Measurements from ENCODE around the gene CACNA2D2. TPM values are rescaled to one million over a fixed set of nuclear protein-coding genes. Genes with fewer than 3 reads are reported as not detected.

Gene CACNA2D2
- total RNA-seq, 2 experiments from 2014 or later: 0.56 to 1.1 TPM

GRCh38 chr3:50340147-50340447 is 163.3 kb downstream of the CACNA2D2 start:
- Mint-ChIP-seq H3K27ac (peak overlapping the region; percentile 94), H3K27me3 (no peaks in the 10 kb centered on the region), H3K9me3 (ENCODE audit: low read depth) (no peaks in the 10 kb centered on the region), H3K36me3 (peaks cover 44% of the 10 kb centered on the region), H3K4me3 (peak overlapping the region; percentile 92), H3K4me1 (peaks cover 49% of the 10 kb centered on the region)
- ATAC-seq (no peak), DNase-seq (no peak)
- CTCF ChIA-PET: interaction anchor here (0.7 to 9.2 kb wide), 11 partner anchors 9 to 270 kb away, joined by 3 to 91 read pairs (median 6); partner anchors contain the start of genes CISH, HYAL2, HYAL3 and NAA80

- peak overlapping the region; percentile 92 for H3K4me3 Mint-ChIP-seq
- CTCF ChIA-PET: interaction anchor here (0.7 to 9.2 kb wide), 10 partner anchors 10 to 271 kb away, joined by 3 to 91 read pairs (median 8); partner anchors contain the start of genes CISH, CYB561D2, HYAL2 and HYAL3
- H3K27me3 Mint-ChIP-seq: no peaks in the 10 kb centered on the region
- peaks cover 49% of the 10 kb centered on the region for H3K4me1 Mint-ChIP-seq
- H3K9me3 Mint-ChIP-seq (ENCODE audit: low read depth): no peaks in the 10 kb centered on the region
- DNase-seq: no peak
- peak overlapping the region; percentile 94 for H3K27ac Mint-ChIP-seq
- peaks cover 46% of the 10 kb centered on the region for H3K36me3 Mint-ChIP-seq
- no peak for ATAC-seq
Measured at GRCh38 chr3:50339485-50340146, 163.8 kb downstream of the CACNA2D2 start.

DNA sequence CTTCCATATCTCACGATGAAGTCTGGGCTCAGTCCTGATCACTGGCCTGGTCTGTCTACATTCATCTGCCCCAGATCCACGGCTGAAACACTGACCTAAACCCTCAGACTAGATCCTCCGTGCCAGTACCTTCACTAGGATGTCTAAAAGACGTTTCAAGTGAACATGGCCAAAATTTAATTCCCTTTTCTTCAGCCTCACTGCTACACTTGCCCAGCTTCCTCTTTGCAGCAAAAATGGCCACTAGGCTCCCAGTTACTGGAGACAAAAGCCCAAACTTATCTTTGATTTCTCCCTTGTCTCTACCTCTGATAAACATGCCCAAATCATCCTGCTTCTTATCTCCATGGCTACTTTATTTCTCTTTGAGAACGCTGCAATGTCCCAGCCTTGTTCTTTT is 164.5 kb downstream of the CACNA2D2 start:
- H3K36me3 Mint-ChIP-seq: peaks cover 53% of the 10 kb centered on the region
- H3K4me1 Mint-ChIP-seq: peaks cover 54% of the 10 kb centered on the region
- H3K4me3 Mint-ChIP-seq: peak overlapping the region; percentile 92
- H3K9me3 Mint-ChIP-seq (ENCODE audit: low read depth): no peaks in the 10 kb centered on the region
- H3K27me3 Mint-ChIP-seq: no peaks in the 10 kb centered on the region
- DNase-seq (no peak), ATAC-seq (no peak)
- peak overlapping the region; percentile 94 for H3K27ac Mint-ChIP-seq
- CTCF ChIA-PET: interaction anchor here (0.7 to 9.2 kb wide), 9 partner anchors 11 to 271 kb away, joined by 3 to 91 read pairs (median 11); partner anchors contain the start of genes CISH, CYB561D2, HYAL2 and HYAL3

GRCh38 chr3:50337175-50337861 is 166.1 kb downstream of the CACNA2D2 start:
- peaks cover 50% of the 10 kb centered on the region for H3K4me1 Mint-ChIP-seq
- peak overlapping the region; percentile 94 for H3K27ac Mint-ChIP-seq
- H3K4me3 Mint-ChIP-seq: peak overlapping the region; percentile 92
- H3K9me3 Mint-ChIP-seq (ENCODE audit: low read depth): no peaks in the 10 kb centered on the region
- H3K36me3 Mint-ChIP-seq: peaks cover 63% of the 10 kb centered on the region
- CTCF ChIA-PET: interaction anchor here (0.8 to 9.2 kb wide), 21 partner anchors 9 to 276 kb away, joined by 3 to 91 read pairs (median 4); partner anchors contain the start of genes CISH, CYB561D2, GNAI2 and HEMK1
- H3K27me3 Mint-ChIP-seq: no peaks in the 10 kb centered on the region
- ATAC-seq: peak; percentile 74
- peak; percentile 99 for DNase-seq

DNA sequence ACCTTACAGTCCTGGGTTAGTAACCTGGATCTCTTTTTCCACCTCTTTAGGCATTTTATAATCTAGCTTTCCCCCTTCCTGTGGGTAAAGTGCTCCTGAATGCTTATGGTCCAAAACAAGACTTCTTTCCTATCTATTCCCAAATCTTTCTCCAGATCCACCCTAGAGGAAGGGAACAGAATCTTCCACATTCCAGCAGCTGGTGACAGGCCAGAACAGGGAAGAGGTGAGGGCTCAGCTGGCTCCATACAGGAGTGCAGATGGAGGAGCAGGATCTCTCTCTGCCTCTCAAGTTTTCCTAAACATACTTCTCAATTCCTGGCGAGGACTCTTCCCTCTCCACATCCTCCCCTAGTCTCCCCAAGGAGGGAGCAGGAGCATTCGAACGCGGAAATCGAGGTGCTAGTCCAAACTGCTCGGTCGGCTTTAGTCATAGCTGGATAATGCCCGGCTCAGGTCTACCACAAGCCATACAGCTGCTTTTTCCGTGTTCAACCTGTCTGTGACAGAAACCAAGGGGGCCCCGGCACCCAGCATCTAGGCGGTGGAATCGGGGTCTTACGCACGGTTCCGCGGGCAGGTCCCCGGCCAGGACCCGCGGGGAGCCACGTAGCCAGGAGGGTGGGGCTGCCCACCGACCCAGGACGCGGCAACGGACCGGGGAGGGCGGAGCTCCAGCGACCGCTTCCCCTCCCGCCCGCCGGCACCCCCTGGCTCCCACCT is 166.8 kb downstream of the CACNA2D2 start:
- Mint-ChIP-seq H3K27ac (peak overlapping the region; percentile 94), H3K36me3 (peaks cover 69% of the 10 kb centered on the region), H3K4me1 (peaks cover 45% of the 10 kb centered on the region), H3K27me3 (no peaks in the 10 kb centered on the region), H3K9me3 (ENCODE audit: low read depth) (no peaks in the 10 kb centered on the region), H3K4me3 (peak overlapping the region; percentile 92)
- ATAC-seq (peak; percentile 3), DNase-seq (peak; percentile 84)
- CTCF ChIA-PET: interaction anchor here (0.8 to 9.2 kb wide), 20 partner anchors 9 to 274 kb away, joined by 3 to 91 read pairs (median 5); partner anchors contain the start of genes CISH, CYB561D2, GNAI2 and HEMK1

- CTCF ChIA-PET: interaction anchor here (1.2 to 9.2 kb wide), 5 partner anchors 12 to 88 kb away, joined by 3 to 91 read pairs (median 8); partner anchors contain the start of genes CYB561D2, HYAL2 and NPRL2
- Mint-ChIP-seq H3K27ac (peak overlapping the region; percentile 85), H3K27me3 (no peaks in the 10 kb centered on the region), H3K4me3 (peak overlapping the region; percentile 44), H3K4me1 (peaks cover 44% of the 10 kb centered on the region), H3K36me3 (peaks cover 80% of the 10 kb centered on the region), H3K9me3 (ENCODE audit: low read depth) (no peaks in the 10 kb centered on the region)
- DNase-seq (no peak), ATAC-seq (no peak)
Measured at GRCh38 chr3:50334339-50335075, 168.9 kb downstream of the CACNA2D2 start.

GRCh38 chr3:50333744-50334328 is 169.6 kb downstream of the CACNA2D2 start:
- CTCF ChIA-PET: interaction anchor here (1.2 to 9.2 kb wide), 4 partner anchors 11 to 17 kb away, joined by 3 to 91 read pairs (median 7); partner anchors contain the start of genes CYB561D2, HYAL2 and NPRL2
- peaks cover 75% of the 10 kb centered on the region for H3K36me3 Mint-ChIP-seq

DNA sequence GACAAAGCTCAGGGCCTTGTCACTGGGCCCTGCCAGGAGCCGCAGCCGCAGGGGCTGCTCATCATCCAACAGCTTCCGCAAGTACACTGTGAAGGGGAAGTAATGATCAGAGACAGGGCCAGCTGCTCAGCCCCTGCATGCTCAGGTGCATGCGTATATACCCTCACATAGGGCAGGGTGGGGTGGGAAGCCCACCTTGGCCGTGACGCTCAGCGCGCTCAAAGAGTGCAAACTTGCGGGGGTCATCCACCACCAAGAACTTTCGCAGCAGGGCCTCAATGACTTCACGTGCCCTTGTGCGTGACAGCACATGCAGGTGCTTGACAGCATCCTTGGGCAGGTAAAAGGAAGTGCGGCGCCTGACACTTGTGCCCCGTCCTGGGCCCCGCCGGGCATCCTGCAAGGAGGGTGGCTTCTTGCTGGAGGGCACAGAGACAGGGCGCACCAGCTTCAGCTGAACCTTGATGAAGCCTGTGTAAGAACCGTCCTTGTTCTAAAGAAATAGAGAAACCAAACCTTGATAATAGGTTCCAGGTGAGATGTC is 172.0 kb downstream of the CACNA2D2 start:
- no peaks in the 10 kb centered on the region for H3K27me3 Mint-ChIP-seq
- H3K36me3 Mint-ChIP-seq: peaks cover 57% of the 10 kb centered on the region
- H3K9me3 Mint-ChIP-seq (ENCODE audit: low read depth): no peaks in the 10 kb centered on the region
- CTCF ChIA-PET: interaction anchor here (0.9 to 9.2 kb wide), 4 partner anchors 9 to 71 kb away, joined by 3 to 91 read pairs (median 3); partner anchors contain the start of genes CYB561D2, HYAL2 and NPRL2
- H3K4me1 Mint-ChIP-seq: peaks cover 57% of the 10 kb centered on the region
- H3K4me3 Mint-ChIP-seq: no peak overlapping the region
- H3K27ac Mint-ChIP-seq: no peak overlapping the region
- no peak for DNase-seq
- ATAC-seq: no peak

More at GRCh38 chr3:50333744-50334328, 169.6 kb downstream of the CACNA2D2 start:
- H3K27ac Mint-ChIP-seq: peak overlapping the region; percentile 85
- DNase-seq: no peak
- no peaks in the 10 kb centered on the region for H3K9me3 Mint-ChIP-seq (ENCODE audit: low read depth)
- H3K4me3 Mint-ChIP-seq: peak overlapping the region; percentile 44
- peaks cover 44% of the 10 kb centered on the region for H3K4me1 Mint-ChIP-seq
- no peak for ATAC-seq
- no peaks in the 10 kb centered on the region for H3K27me3 Mint-ChIP-seq

DNA sequence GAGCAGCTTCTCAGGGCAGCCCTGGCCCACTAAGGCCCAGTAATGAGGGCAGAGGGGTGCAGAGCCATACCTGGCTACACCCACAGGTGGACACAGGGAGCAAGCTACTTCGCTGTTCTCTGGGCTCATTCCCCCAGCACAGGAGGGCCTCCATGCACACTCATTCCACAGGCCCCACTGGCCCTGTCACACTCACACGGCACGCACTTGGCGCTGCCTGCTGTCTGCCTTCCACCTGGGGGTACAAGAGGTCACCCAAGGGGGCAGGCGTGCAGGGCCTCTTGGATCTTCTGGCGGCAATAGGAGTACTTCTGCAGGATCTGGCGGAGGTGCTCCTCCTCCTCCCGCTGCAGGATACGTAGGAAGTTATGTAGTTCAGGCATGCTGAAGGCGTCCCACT is 173.1 kb downstream of the CACNA2D2 start:
- ATAC-seq (no peak), DNase-seq (no peak)
- Mint-ChIP-seq H3K27me3 (no peaks in the 10 kb centered on the region), H3K9me3 (ENCODE audit: low read depth) (no peaks in the 10 kb centered on the region), H3K36me3 (peaks cover 46% of the 10 kb centered on the region), H3K4me3 (no peak overlapping the region), H3K4me1 (peaks cover 51% of the 10 kb centered on the region), H3K27ac (peak overlapping the region; percentile 28)
- CTCF ChIA-PET: interaction anchor here (18.0 kb wide), 1 partner anchor 31 kb away, joined by 266 read pairs; the partner anchor contains the start of genes HYAL1, HYAL3, IFRD2 and NAA80

DNA sequence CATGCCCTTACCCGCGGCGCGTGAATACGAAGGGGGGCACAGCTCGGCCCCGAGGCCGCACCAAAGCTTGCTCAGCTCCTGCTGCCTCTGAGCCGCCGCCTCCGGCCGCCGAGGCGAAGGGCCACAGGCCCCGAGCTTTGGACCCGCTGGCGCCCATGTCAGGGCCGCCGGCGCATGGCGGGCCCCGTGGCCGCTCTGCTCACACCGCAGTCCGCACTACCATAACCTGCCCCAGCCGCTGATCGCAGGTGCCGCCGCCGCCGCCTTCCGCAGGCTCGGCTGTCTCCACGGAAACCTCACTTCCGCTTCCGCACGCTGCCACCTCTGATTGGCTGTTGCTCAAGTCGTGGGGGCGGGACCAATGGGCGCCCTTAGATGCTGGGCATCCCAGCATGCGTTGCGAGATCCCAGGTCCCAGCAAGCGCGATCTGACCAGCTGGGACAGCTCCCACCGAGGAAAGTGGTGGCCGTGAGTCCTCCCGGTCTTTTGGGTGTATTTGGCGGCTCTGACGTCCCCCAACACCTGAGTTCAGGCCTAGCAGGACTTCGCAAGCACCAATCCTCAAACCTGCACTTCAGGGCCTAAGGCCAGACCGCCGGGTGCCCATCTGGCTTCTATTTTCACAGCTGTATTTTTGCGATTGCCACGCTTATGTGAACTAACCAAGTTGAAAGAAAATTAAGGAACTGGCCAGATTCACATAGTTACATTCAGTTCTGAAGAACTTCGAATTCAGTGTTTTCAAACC is 175.3 kb downstream of the CACNA2D2 start, which contains the start of gene TUSC2:
Gene TUSC2, minus strand, starts transcription at position 281 of the 749 bp plus-strand sequence. Its CDS starts 124 bp downstream, at position 157.
- no peaks in the 10 kb centered on the region for H3K9me3 Mint-ChIP-seq (ENCODE audit: low read depth)
- DNase-seq (peak; percentile 98), ATAC-seq (peak; percentile 92)
- CTCF ChIA-PET: interaction anchor here (0.9 to 18.0 kb wide), 12 partner anchors 10 to 134 kb away, joined by 3 to 266 read pairs (median 4); partner anchors contain the start of genes HYAL1, HYAL3, IFRD2 and LSMEM2
- H3K36me3 Mint-ChIP-seq: peaks cover 28% of the 10 kb centered on the region
- H3K4me1 Mint-ChIP-seq: peaks cover 33% of the 10 kb centered on the region
- H3K27me3 Mint-ChIP-seq: no peaks in the 10 kb centered on the region
- H3K27ac Mint-ChIP-seq: peak within 1 kb of the TSS; percentile 81
- H3K4me3 Mint-ChIP-seq: peak within 1 kb of the TSS; percentile 78

GRCh38 chr3:50327129-50327528 is 176.3 kb downstream of the CACNA2D2 start:
- DNase-seq: peak; percentile 39
- H3K9me3 Mint-ChIP-seq (ENCODE audit: low read depth): no peaks in the 10 kb centered on the region
- H3K4me3 Mint-ChIP-seq: peak overlapping the region; percentile 78
- H3K4me1 Mint-ChIP-seq: peaks cover 30% of the 10 kb centered on the region
- no peak for ATAC-seq
- H3K36me3 Mint-ChIP-seq: peaks cover 23% of the 10 kb centered on the region
- CTCF ChIA-PET: interaction anchor here (0.7 to 18.0 kb wide), 9 partner anchors 10 to 133 kb away, joined by 3 to 266 read pairs (median 5); partner anchors contain the start of genes HYAL1, HYAL3, IFRD2 and LSMEM2
- peak overlapping the region; percentile 67 for H3K27ac Mint-ChIP-seq
- H3K27me3 Mint-ChIP-seq: no peaks in the 10 kb centered on the region

Measured in activated CD8-positive, alpha-beta memory T cell treated with anti-CD3 and anti-CD28 coated beads, Interleukin-2, amount 10 ng/mL, durations not matched to agents 7 days and 5 days (primary cell).